ENCODE results near the gene PDSS1. TPM values are rescaled to one million over a fixed set of nuclear protein-coding genes. Genes with fewer than 3 reads are reported as not detected.

Gene PDSS1
- 5.3 and 9.3 TPM in 2 replicates for total RNA-seq

GRCh38 chr10:26697163-26697921, at the start of gene PDSS1:
PDSS1 (plus strand) TSS chr10:26697701; CDS start chr10:26697712, 11 bp downstream.

Other genes starting within 250 kb of the PDSS1 start
- gene ABI1, start 163.3 kb downstream of the PDSS1 start, total RNA-seq: 26.7 and 30.5 TPM in 2 replicates